Activated CD4-positive, CD25-positive, alpha-beta regulatory T cell (primary cell): ENCODE results near the gene SIVA1.
A peak's percentile ranks its signal among the peaks of the same experiment; 100 is the strongest.

Experiments
- DNase-seq, 4 experiments: peaks; one replicate each; lab custom pipeline; 2025; lab: John Stamatoyannopoulos, UW

Gene SIVA1

GRCh38 chr14:104751539-104752422 lies 1.2 kb upstream of the SIVA1 start:
- no peak for DNase-seq

GRCh38 chr14:104752423-104752734 lies 568 bp upstream of the SIVA1 start:
- no peak for DNase-seq

- DNase-seq, result no peak
These were observed 723 bp downstream of the SIVA1 start for GRCh38 chr14:104753528-104754212.

GRCh38 chr14:104754213-104754851 lies 1.4 kb downstream of the SIVA1 start:
- no peak for DNase-seq

GRCh38 chr14:104755621-104756020 lies 2.7 kb downstream of the SIVA1 start:
- no peak for DNase-seq

GRCh38 chr14:104756477-104757237 lies 3.7 kb downstream of the SIVA1 start:
- no peak for DNase-seq

- no peak for DNase-seq
These were observed 4.3 kb downstream of the SIVA1 start for GRCh38 chr14:104757238-104757585.

GRCh38 chr14:104757681-104758392 lies 4.9 kb downstream of the SIVA1 start:
- DNase-seq, result no peak

- DNase-seq, result no peak
These were observed 6.3 kb downstream of the SIVA1 start for GRCh38 chr14:104758981-104759969.

- no peak for DNase-seq
These were observed 12.6 kb downstream of the SIVA1 start for GRCh38 chr14:104765517-104765916.

- no peak for DNase-seq
These were observed 13.4 kb downstream of the SIVA1 start for GRCh38 chr14:104766256-104766862.

GRCh38 chr14:104766863-104767633 lies 14.1 kb downstream of the SIVA1 start:
- DNase-seq, result no peak

- no peak for DNase-seq
These were observed 14.6 kb downstream of the SIVA1 start for GRCh38 chr14:104767634-104767918.

GRCh38 chr14:104768437-104769323 lies 15.7 kb downstream of the SIVA1 start:
- DNase-seq, result peak; percentile 79 to 97 (median 86)

- no peak for DNase-seq
These were observed 16.6 kb downstream of the SIVA1 start for GRCh38 chr14:104769324-104770071.

GRCh38 chr14:104770072-104770579 lies 17.2 kb downstream of the SIVA1 start:
- no peak for DNase-seq

GRCh38 chr14:104770851-104771272 lies 17.9 kb downstream of the SIVA1 start:
- no peak for DNase-seq
